Keratinocyte (primary cell): ENCODE measurements around the gene TKT.

Source experiments
- CTCF ChIP-seq, 3 experiments: IDR thresholded peaks in 1 of 3; conservative IDR thresholded peaks in 1 of 3; optimal IDR thresholded peaks in 1 of 3; 2 replicates in 2 of 3; 3 replicates in 1 of 3; pipeline versions ENCODE3 to v1.5.1; 2011; ENCODE audit warnings: low read length in 3 of 3, mild to moderate bottlenecking in 3 of 3, moderate library complexity in 2 of 3, control low read depth in 1 of 3, inconsistent platforms in 1 of 3; ENCODE audit not compliant: insufficient read depth in 2 of 3; ENCODE audit errors: extremely low read depth in 1 of 3
- EZH2 ChIP-seq: IDR thresholded peaks from one replicate; pipeline ENCODE4 v1.6.1; 2012; ENCODE audit warnings: inconsistent platforms, mild to moderate bottlenecking, low read length, moderate library complexity

GRCh38 chr3:53282581-53282980 is 26.8 kb upstream of the TKT start:
- no peak for TF ChIP-seq CTCF (optimal IDR thresholded peaks at IDR 0.05 in 1 of 3, IDR thresholded peaks at IDR 0.05 in 1 of 3, conservative IDR thresholded peaks at IDR 0.05 in 1 of 3; ENCODE audit: extremely low read depth in 1 of 3, insufficient read depth in 2 of 3, low read length in 3 of 3)
- no peak for TF ChIP-seq EZH2
